Measurements from ENCODE around the gene PLPPR1. TPM values are rescaled to one million over a fixed set of nuclear protein-coding genes. Genes with fewer than 3 reads are reported as not detected.

Gene PLPPR1
- total RNA-seq, 2 donors from 2014 or later = not detected

DNA sequence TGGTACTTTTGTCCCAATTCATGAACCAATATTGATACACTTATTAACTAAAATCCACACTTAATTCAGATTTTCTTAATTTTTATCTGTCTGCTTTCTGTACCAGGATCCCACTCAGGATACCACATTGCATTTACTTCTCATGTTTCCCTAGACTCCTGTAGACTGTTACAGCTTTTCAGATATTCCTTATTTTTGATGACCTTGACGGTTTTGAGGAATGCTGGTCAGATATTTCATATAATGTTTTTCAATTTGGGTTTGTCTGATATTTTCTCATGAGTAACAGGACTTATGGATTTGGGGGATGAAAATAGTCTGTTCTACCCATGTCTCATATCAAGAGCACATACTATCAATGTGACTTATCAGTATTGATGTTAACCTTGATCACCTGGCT lies 37.4 kb downstream of the PLPPR1 start:
- ATAC-seq (replicated peaks) = no peak
- H3K9me3 Mint-ChIP-seq = no peaks in the 10 kb centered on the region
- H3K4me3 Mint-ChIP-seq = no peak overlapping the region
- no peaks in the 10 kb centered on the region for H3K4me1 Mint-ChIP-seq
- H3K27ac Mint-ChIP-seq = no peak overlapping the region
- H3K36me3 Mint-ChIP-seq (ENCODE audit: low read depth) = no peaks in the 10 kb centered on the region
- peaks cover 4% of the 10 kb centered on the region for H3K27me3 Mint-ChIP-seq

DNA sequence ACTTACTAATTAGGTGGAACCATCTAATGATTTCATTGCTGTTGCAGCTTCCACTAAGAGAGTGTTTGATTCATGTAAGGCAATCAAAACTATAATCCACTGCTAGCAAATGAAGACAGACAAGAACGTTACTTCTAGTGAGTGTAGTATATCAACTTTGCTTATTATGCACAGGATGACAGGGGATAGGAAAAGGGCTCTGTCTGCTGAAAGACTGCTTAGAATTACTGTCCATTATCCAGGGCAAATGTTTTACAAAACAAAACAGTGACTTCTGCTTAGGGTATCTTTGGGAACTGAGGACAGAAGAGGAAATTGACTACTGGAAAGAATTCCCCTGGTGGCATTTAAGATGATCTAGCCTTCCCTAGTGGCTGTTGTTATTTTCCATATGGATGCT lies 40.2 kb downstream of the PLPPR1 start:
- Mint-ChIP-seq H3K4me3 (no peak overlapping the region), H3K4me1 (no peaks in the 10 kb centered on the region), H3K27ac (no peak overlapping the region), H3K9me3 (peaks cover 8% of the 10 kb centered on the region), H3K36me3 (ENCODE audit: low read depth) (no peaks in the 10 kb centered on the region), H3K27me3 (peaks cover 3% of the 10 kb centered on the region)
- ATAC-seq (replicated peaks) = no peak

DNA sequence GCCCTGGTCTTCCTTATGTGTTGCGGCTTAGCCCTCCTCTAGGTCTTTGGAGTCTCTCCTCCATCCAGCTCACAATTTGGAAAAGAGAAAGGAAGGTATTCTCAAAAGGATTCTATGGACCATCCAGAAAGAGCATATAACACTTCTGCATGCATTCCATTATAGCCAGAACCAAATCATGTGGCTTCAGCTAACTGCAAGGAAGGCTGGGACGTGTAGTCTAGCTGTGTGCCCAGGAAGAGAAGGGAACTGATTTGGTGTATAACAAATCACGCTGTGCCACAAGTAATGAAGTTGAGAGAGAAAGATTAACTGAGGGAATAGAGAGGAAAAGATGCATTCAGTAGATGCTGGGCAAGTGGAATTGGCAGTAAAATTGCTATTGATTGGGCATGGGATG lies 43.7 kb downstream of the PLPPR1 start:
- H3K36me3 Mint-ChIP-seq (ENCODE audit: low read depth) = no peaks in the 10 kb centered on the region

DNA sequence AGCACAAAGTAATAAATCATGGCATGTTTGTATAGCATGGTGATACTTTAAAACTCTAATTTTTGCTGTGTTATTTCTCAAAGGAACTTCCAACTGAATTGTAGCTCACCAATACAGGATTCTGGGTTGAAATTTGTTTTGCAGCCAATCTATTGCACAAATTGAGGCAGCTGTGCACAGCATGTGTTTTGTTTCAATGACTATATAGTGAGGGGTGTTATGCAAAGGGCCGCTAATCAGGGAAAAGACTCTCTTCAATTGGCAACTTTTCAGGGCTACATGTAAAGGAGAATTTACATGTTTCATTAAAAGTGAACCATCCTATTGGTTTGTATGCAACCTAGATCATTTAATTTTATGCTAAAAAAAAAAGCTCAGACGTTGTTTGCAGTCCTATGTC lies 44.6 kb downstream of the PLPPR1 start:
- Mint-ChIP-seq H3K4me3 (no peak overlapping the region), H3K27me3 (peaks cover 3% of the 10 kb centered on the region), H3K9me3 (peaks cover 8% of the 10 kb centered on the region), H3K36me3 (ENCODE audit: low read depth) (no peaks in the 10 kb centered on the region), H3K4me1 (no peaks in the 10 kb centered on the region), H3K27ac (no peak overlapping the region)
- no peak for ATAC-seq (replicated peaks)

More for the DNA sequence above, 43.7 kb downstream of the PLPPR1 start:
- Mint-ChIP-seq H3K27me3 (peaks cover 3% of the 10 kb centered on the region), H3K27ac (no peak overlapping the region), H3K4me3 (no peak overlapping the region), H3K4me1 (no peaks in the 10 kb centered on the region), H3K9me3 (peaks cover 8% of the 10 kb centered on the region)
- no peak for ATAC-seq (replicated peaks)

GRCh38 chr9:101081641-101082040 lies 53.1 kb downstream of the PLPPR1 start:
- H3K9me3 Mint-ChIP-seq = peaks cover 4% of the 10 kb centered on the region
- no peaks in the 10 kb centered on the region for H3K36me3 Mint-ChIP-seq (ENCODE audit: low read depth)
- H3K4me3 Mint-ChIP-seq = no peak overlapping the region
- no peak for ATAC-seq (replicated peaks)
- no peak overlapping the region for H3K27ac Mint-ChIP-seq
- peaks cover 3% of the 10 kb centered on the region for H3K27me3 Mint-ChIP-seq
- no peaks in the 10 kb centered on the region for H3K4me1 Mint-ChIP-seq

DNA sequence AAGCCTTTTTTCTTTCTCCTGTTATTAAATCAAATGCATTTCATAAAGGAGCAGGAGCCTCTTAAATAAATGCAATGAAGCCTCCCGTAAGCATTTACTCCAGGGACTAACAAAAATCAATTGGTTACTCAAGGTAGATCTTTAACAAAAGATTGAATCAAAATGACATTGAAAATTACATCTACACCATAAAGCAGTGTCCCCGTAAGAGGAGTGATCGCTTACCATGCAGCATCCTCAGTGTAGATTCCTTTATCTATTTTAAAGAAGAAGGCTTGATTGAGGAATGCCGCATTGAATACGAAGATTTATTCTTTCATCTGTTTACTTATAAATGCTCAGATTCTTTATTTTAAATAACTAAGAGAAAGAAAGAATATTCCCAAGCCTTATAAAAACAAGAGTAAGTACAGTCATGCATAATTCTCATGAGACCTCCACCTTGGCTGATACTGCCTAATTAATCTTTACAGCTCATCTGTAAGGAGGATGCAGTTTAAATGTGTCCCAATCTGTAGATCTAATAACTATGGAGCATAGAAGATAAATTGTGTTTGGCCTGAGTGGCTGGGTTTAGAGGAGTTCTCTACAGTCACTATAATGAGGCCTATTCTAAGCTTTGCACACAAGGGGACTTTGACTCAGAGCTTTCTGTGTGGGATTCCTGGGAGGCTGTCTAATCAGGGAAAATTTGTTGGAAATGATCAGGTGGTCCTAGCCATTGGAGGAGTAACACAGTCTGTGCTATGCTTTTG lies 55.1 kb downstream of the PLPPR1 start:
- Mint-ChIP-seq H3K27me3 (peaks cover 3% of the 10 kb centered on the region), H3K9me3 (peaks cover 4% of the 10 kb centered on the region), H3K27ac (no peak overlapping the region), H3K36me3 (ENCODE audit: low read depth) (no peaks in the 10 kb centered on the region), H3K4me1 (no peaks in the 10 kb centered on the region), H3K4me3 (no peak overlapping the region)
- no peak for ATAC-seq (replicated peaks)

- no peaks in the 10 kb centered on the region for H3K27me3 Mint-ChIP-seq
- peaks cover 11% of the 10 kb centered on the region for H3K9me3 Mint-ChIP-seq
- H3K27ac Mint-ChIP-seq = no peak overlapping the region
- H3K4me1 Mint-ChIP-seq = no peaks in the 10 kb centered on the region
- no peaks in the 10 kb centered on the region for H3K36me3 Mint-ChIP-seq (ENCODE audit: low read depth)
- H3K4me3 Mint-ChIP-seq = no peak overlapping the region
- no peak for ATAC-seq (replicated peaks)
These were observed 58.9 kb downstream of the PLPPR1 start for GRCh38 chr9:101087426-101087825.

GRCh38 chr9:101092922-101093321 lies 64.4 kb downstream of the PLPPR1 start:
- no peak for ATAC-seq (replicated peaks)
- Mint-ChIP-seq H3K9me3 (peaks cover 8% of the 10 kb centered on the region), H3K4me3 (no peak overlapping the region), H3K27me3 (no peaks in the 10 kb centered on the region), H3K4me1 (no peaks in the 10 kb centered on the region), H3K36me3 (ENCODE audit: low read depth) (no peaks in the 10 kb centered on the region), H3K27ac (no peak overlapping the region)

DNA sequence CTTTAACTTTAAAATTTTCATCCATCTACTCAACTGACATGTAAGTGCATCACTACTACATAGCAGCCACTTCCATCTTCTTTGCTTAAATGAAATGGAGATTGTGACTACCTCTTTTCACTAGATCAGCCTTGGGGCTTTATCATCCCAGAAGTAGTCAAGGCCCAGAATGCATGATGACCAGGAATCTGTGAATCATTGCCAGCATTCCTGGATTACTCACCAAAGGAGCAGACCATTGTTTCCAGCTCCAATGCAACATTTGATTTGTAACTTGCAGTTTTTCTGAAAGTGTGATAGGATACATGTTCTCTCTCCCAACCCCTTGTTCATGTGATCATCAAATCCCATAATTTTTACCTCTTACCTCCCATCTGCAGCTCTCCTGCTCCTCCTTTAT lies 65.1 kb downstream of the PLPPR1 start:
- no peaks in the 10 kb centered on the region for H3K36me3 Mint-ChIP-seq (ENCODE audit: low read depth)
- no peaks in the 10 kb centered on the region for H3K4me1 Mint-ChIP-seq
- no peak for ATAC-seq (replicated peaks)
- no peak overlapping the region for H3K4me3 Mint-ChIP-seq
- peaks cover 8% of the 10 kb centered on the region for H3K9me3 Mint-ChIP-seq
- no peaks in the 10 kb centered on the region for H3K27me3 Mint-ChIP-seq
- no peak overlapping the region for H3K27ac Mint-ChIP-seq

DNA sequence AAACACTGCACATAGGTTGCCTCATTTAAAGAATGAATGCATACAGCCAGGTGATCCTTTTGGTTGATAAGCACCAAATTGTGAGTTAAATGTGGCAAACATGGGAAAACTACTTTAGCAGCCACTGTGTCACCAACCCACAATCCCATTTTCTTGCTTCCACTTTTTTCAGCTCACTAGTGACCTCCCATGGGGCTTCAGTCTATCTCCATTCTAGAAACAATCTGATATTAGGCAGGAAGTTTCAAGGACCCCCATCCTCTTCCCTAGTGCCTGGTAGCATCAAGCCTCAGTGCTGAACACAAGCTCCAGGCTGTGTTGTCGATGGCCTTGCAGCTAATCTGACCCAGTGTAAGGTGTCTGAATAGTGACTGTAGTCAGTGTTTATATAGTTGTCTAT lies 66.2 kb downstream of the PLPPR1 start:
- no peak overlapping the region for H3K27ac Mint-ChIP-seq
- H3K27me3 Mint-ChIP-seq = no peaks in the 10 kb centered on the region
- H3K4me3 Mint-ChIP-seq = no peak overlapping the region
- H3K36me3 Mint-ChIP-seq (ENCODE audit: low read depth) = no peaks in the 10 kb centered on the region
- ATAC-seq (replicated peaks) = no peak
- no peaks in the 10 kb centered on the region for H3K4me1 Mint-ChIP-seq
- peaks cover 8% of the 10 kb centered on the region for H3K9me3 Mint-ChIP-seq

GRCh38 chr9:101097210-101097609 lies 68.7 kb downstream of the PLPPR1 start:
- Mint-ChIP-seq H3K4me1 (no peaks in the 10 kb centered on the region), H3K9me3 (no peaks in the 10 kb centered on the region), H3K27ac (no peak overlapping the region), H3K27me3 (no peaks in the 10 kb centered on the region), H3K4me3 (no peak overlapping the region), H3K36me3 (ENCODE audit: low read depth) (no peaks in the 10 kb centered on the region)
- no peak for ATAC-seq (replicated peaks)

GRCh38 chr9:101098392-101098791 lies 69.9 kb downstream of the PLPPR1 start:
- H3K4me3 Mint-ChIP-seq = no peak overlapping the region
- no peaks in the 10 kb centered on the region for H3K9me3 Mint-ChIP-seq
- ATAC-seq (replicated peaks) = no peak
- no peak overlapping the region for H3K27ac Mint-ChIP-seq
- no peaks in the 10 kb centered on the region for H3K4me1 Mint-ChIP-seq
- no peaks in the 10 kb centered on the region for H3K36me3 Mint-ChIP-seq (ENCODE audit: low read depth)
- H3K27me3 Mint-ChIP-seq = no peaks in the 10 kb centered on the region

DNA sequence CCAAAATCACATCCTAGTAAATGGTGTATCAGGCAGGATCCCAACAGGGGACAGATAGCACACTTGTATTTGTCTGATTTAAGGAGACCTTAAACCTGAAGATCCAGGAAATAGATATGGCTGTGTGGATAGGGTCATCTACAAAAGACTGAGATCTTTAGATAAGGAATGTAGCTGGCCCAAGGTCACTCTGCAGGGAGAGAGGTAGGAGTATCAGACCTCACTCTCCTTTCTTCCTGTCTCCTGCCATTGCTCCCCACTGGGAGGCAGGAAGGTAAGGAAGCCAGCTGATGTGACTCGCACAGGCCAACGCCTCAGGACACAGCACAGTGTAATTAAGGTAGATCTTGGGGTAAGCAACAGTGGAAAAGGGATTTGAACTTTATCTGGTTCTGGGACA lies 85.8 kb downstream of the PLPPR1 start:
- Mint-ChIP-seq H3K27ac (no peak overlapping the region), H3K36me3 (ENCODE audit: low read depth) (no peaks in the 10 kb centered on the region), H3K4me3 (no peak overlapping the region), H3K27me3 (peaks cover 4% of the 10 kb centered on the region), H3K9me3 (no peaks in the 10 kb centered on the region), H3K4me1 (no peaks in the 10 kb centered on the region)
- no peak for ATAC-seq (replicated peaks)

- Mint-ChIP-seq H3K9me3 (peaks cover 2% of the 10 kb centered on the region), H3K27ac (no peak overlapping the region), H3K36me3 (ENCODE audit: low read depth) (no peaks in the 10 kb centered on the region), H3K27me3 (peaks cover 4% of the 10 kb centered on the region), H3K4me1 (no peaks in the 10 kb centered on the region), H3K4me3 (no peak overlapping the region)
- no peak for ATAC-seq (replicated peaks)
These were observed 86.6 kb downstream of the PLPPR1 start for GRCh38 chr9:101115102-101115501.

GRCh38 chr9:101117161-101117560 lies 88.6 kb downstream of the PLPPR1 start:
- H3K27me3 Mint-ChIP-seq = no peaks in the 10 kb centered on the region
- H3K36me3 Mint-ChIP-seq (ENCODE audit: low read depth) = no peaks in the 10 kb centered on the region
- H3K27ac Mint-ChIP-seq = no peak overlapping the region
- H3K9me3 Mint-ChIP-seq = peaks cover 4% of the 10 kb centered on the region
- no peak for ATAC-seq (replicated peaks)
- no peak overlapping the region for H3K4me3 Mint-ChIP-seq
- no peaks in the 10 kb centered on the region for H3K4me1 Mint-ChIP-seq
